Lung (tissue), 12 donors: Measurements from ENCODE around the gene AKAP13. TPM values are rescaled to one million over a fixed set of nuclear protein-coding genes. Genes with fewer than 3 reads are reported as not detected.

Experiments used
- ATAC-seq: fragments of 200-7000 bp; cut with Tn5 transposase; one replicate; pipeline ENCODE4 v1.9.1; 2020; ENCODE audit warnings: moderate number of reproducible peaks; ENCODE audit not compliant: insufficient read depth, low FRiP score
- DNase-seq, 3 donors: peaks; one replicate each; pipeline ENCODE4 v3.0.0-alpha.2; 2013 to 2017
- H3K27ac ChIP-seq, 2 donors: one replicate each; pipeline ENCODE4 v1.5.1; 2013; ENCODE audit warnings: mild to moderate bottlenecking in 2 of 2, moderate library complexity in 2 of 2, control low read depth in 1 of 2, inconsistent platforms in 1 of 2, low read depth in 1 of 2, low read length in 1 of 2
- H3K27me3 ChIP-seq, 3 donors: one replicate each; pipeline ENCODE4 v1.5.1; 2013; ENCODE audit warnings: low read length in 2 of 3; ENCODE audit not compliant: control insufficient read depth in 3 of 3, insufficient read depth in 3 of 3
- H3K36me3 ChIP-seq, 4 donors: one replicate each; pipeline ENCODE4 v1.5.1; 2013; ENCODE audit warnings: low read length in 4 of 4, mild to moderate bottlenecking in 1 of 4, moderate library complexity in 1 of 4; ENCODE audit not compliant: control insufficient read depth in 4 of 4, insufficient read depth in 4 of 4
- H3K4me1 ChIP-seq, 5 donors: one replicate each; pipeline ENCODE4 v1.5.1; 2013; ENCODE audit warnings: low read length in 5 of 5, mild to moderate bottlenecking in 2 of 5, moderate library complexity in 1 of 5; ENCODE audit not compliant: control insufficient read depth in 5 of 5, insufficient read depth in 5 of 5
- H3K4me3 ChIP-seq: one replicate; pipeline ENCODE4 v1.5.1; 2013; ENCODE audit warnings: mild to moderate bottlenecking, control low read depth, moderate library complexity
- H3K9ac ChIP-seq, 2 donors: one replicate each; pipeline ENCODE4 v1.5.1; 2013; ENCODE audit warnings: low read length in 2 of 2, control low read depth in 1 of 2; ENCODE audit not compliant: insufficient read depth in 1 of 2
- H3K9me3 ChIP-seq, 4 donors: one replicate each; pipeline ENCODE4 v1.5.1; 2013; ENCODE audit warnings: low read length in 3 of 4, mild to moderate bottlenecking in 1 of 4, moderate library complexity in 1 of 4; ENCODE audit not compliant: control insufficient read depth in 4 of 4, insufficient read depth in 3 of 4
- WGBS, 2 donors: extraction: QIAGEN DNeasy Blood & Tissue Kit; methylation state at CpG; one replicate each; pipeline ENCODE4 v1.1.7; 2013; 5-methylcytosine and 5-hydroxymethylcytosine counted together
- polyA plus RNA-seq, 2 donors: library from polyadenylated mRNA; stranded (reverse); fragments of 200-250 nt; gene quantifications; one replicate each; pipeline ENCODE4 v1.2.1, GENCODE V29; 2013
- total RNA-seq, 2 donors: library from RNA; depleted of rRNA in 1 of 2; stranded (reverse); fragments of >200 nt in 1 of 2; gene quantifications; one replicate each; pipeline ENCODE4 v1.2.1, GENCODE V29; 2014 to 2021
- TF ChIP-seq, protein P1 (sequence below): IDR thresholded peaks from 2 replicates; pipeline ENCODE4 v1.5.1; 2012; ENCODE audit warnings: mild to moderate bottlenecking; ENCODE audit errors: control extremely low read depth, extremely low read depth
- donor health status: control.
- donor health status: control.
- donor health status: Bipolar disorder and iron deficiency.
- donor health status: healthy.
- donor health status: DM: yes; HTN: yes; CAD: no.

AKAP13 gene
- total and polyA plus RNA-seq, 4 donors = 102 to 1,115 (median 259) TPM

GRCh38 chr15:85397926-85398325 lies 17.5 kb downstream of the AKAP13 start:
- peaks cover 0 to 48% (median 21%) of the 10 kb centered on the region in 5 donors for H3K4me1 ChIP-seq
- H3K4me3 ChIP-seq = no peak overlapping the region
- WGBS, 2 donors = 76 to 84% methylated on average over 3 of the region's 3 CpGs

DNA sequence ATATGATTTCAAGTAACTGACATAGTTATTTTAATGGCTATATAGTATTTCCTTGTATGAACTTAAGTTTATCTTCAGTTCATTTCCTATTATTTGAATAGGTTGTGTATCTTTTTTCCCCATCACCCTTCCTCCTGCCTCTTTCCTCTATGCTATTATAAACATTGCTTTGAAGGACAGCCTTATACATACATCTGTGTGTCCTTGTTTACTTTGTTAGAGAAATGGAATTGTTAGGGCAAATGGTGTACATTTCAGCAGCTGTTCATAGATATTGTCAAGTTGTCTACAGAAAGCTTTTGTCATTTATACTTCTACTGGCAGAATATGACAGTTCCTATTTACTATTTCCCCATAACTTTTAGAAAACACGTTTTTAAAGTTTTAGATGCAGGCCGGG lies 18.4 kb downstream of the AKAP13 start:
- H3K4me1 ChIP-seq = peaks cover 0 to 50% (median 21%) of the 10 kb centered on the region in 5 donors

More at GRCh38 chr15:85397926-85398325, 17.5 kb downstream of the AKAP13 start:
- ATAC-seq (no peak), DNase-seq (no peak)
- no peaks in the 10 kb centered on the region for H3K9me3 ChIP-seq
- TF ChIP-seq, protein P1, sequence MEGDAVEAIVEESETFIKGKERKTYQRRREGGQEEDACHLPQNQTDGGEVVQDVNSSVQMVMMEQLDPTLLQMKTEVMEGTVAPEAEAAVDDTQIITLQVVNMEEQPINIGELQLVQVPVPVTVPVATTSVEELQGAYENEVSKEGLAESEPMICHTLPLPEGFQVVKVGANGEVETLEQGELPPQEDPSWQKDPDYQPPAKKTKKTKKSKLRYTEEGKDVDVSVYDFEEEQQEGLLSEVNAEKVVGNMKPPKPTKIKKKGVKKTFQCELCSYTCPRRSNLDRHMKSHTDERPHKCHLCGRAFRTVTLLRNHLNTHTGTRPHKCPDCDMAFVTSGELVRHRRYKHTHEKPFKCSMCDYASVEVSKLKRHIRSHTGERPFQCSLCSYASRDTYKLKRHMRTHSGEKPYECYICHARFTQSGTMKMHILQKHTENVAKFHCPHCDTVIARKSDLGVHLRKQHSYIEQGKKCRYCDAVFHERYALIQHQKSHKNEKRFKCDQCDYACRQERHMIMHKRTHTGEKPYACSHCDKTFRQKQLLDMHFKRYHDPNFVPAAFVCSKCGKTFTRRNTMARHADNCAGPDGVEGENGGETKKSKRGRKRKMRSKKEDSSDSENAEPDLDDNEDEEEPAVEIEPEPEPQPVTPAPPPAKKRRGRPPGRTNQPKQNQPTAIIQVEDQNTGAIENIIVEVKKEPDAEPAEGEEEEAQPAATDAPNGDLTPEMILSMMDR = no peak
- no peaks in the 10 kb centered on the region for H3K27me3 ChIP-seq
- H3K9ac ChIP-seq = no peak overlapping the region
- no peaks in the 10 kb centered on the region for H3K36me3 ChIP-seq
- no peak overlapping the region for H3K27ac ChIP-seq

DNA sequence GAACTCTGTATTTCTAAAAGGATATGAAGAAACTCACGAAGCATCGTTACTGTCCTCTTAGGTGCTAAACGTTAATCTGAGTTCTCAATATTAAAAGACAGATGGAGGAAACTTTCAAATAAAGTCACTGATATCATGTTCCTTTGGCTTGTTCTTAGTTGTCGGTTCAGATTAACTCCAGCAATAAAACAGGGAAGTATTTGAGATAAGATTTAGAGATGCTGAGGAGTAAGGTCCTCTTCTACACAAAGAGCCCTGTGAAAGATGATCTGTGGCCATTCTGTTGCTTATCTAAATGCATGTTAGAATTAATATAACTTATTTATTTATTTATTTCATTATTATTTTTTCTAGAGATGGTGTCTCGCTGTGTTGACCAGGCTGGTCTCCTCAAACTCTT lies 19.2 kb downstream of the AKAP13 start:
- Histone ChIP-seq H3K9ac (no peak overlapping the region), H3K36me3 (no peaks in the 10 kb centered on the region), H3K4me1 (peaks cover 0 to 53% (median 24%) of the 10 kb centered on the region in 5 donors), H3K4me3 (no peak overlapping the region), H3K27ac (no peak overlapping the region), H3K9me3 (no peaks in the 10 kb centered on the region), H3K27me3 (no peaks in the 10 kb centered on the region)
- no peak for ATAC-seq
- WGBS, 2 donors = 80% methylated on average over 5 of the region's 5 CpGs
- no peak for DNase-seq
- TF ChIP-seq, protein P1 = no peak

More for the DNA sequence above, 18.4 kb downstream of the AKAP13 start:
- ATAC-seq = no peak
- 76 to 83% methylated on average over 2 of the region's 2 CpGs for WGBS, 2 donors
- no peaks in the 10 kb centered on the region for H3K9me3 ChIP-seq
- DNase-seq = no peak
- H3K27me3 ChIP-seq = no peaks in the 10 kb centered on the region
- H3K9ac ChIP-seq = no peak overlapping the region
- H3K4me3 ChIP-seq = no peak overlapping the region
- no peak overlapping the region for H3K27ac ChIP-seq
- TF ChIP-seq, protein P1 = no peak
- no peaks in the 10 kb centered on the region for H3K36me3 ChIP-seq

DNA sequence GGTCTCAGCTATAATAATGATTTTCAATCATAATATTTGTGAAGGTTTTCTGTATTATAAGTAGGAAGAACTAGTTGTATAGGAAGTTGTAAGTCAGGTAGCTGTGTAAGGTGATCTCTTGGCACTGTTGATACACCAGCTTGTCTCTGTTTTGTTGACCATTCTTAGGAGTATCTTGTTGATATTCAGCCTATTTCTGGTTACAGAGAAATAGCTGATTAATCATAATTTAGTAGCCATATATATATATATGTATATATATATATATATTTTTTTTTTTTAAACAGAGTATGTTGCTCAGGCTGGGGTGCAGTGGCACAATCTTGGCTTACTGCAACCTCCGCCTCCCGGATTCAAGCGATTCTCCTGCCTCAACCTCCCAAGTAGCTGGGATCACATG lies 20.2 kb downstream of the AKAP13 start:
- TF ChIP-seq, protein P1 = no peak
- Histone ChIP-seq H3K9ac (no peak overlapping the region), H3K9me3 (no peaks in the 10 kb centered on the region), H3K36me3 (no peaks in the 10 kb centered on the region), H3K4me3 (no peak overlapping the region), H3K27me3 (no peaks in the 10 kb centered on the region), H3K27ac (no peak overlapping the region), H3K4me1 (peaks cover 0 to 59% (median 24%) of the 10 kb centered on the region in 5 donors)
- no peak for ATAC-seq
- WGBS, 2 donors = 96 to 98% methylated on average over 3 of the region's 3 CpGs
- no peak for DNase-seq
